ENCODE data around the gene NMU. TPM values are rescaled to one million over a fixed set of nuclear protein-coding genes. Genes with fewer than 3 reads are reported as not detected.
A peak's percentile ranks its signal among the peaks of the same experiment; 100 is the strongest.

NMU gene
- polyA plus RNA-seq, 1 of the 3 experiments (the other 2 are of a cell fraction) = 0.66 TPM

DNA sequence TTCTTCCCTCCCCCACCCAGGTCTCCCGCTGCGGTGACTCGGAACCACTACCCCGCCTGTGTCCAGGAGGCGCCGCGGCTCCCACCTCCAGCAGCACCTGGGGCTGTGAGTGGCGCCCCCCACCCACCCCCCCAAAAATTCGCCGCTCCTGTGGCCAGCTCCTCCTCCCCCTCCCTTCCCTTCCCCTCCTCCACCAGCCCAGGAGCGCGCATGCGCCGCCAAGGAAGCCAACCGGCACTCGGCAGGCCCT, 89.7 kb downstream of the NMU start:
- POLR2A ChIA-PET = interaction anchor here (0.8 to 2.2 kb wide), 4 partner anchors 21 to 307 kb away, joined by 3 to 7 read pairs (median 4); partner anchors contain the start of gene EXOC1

DNA sequence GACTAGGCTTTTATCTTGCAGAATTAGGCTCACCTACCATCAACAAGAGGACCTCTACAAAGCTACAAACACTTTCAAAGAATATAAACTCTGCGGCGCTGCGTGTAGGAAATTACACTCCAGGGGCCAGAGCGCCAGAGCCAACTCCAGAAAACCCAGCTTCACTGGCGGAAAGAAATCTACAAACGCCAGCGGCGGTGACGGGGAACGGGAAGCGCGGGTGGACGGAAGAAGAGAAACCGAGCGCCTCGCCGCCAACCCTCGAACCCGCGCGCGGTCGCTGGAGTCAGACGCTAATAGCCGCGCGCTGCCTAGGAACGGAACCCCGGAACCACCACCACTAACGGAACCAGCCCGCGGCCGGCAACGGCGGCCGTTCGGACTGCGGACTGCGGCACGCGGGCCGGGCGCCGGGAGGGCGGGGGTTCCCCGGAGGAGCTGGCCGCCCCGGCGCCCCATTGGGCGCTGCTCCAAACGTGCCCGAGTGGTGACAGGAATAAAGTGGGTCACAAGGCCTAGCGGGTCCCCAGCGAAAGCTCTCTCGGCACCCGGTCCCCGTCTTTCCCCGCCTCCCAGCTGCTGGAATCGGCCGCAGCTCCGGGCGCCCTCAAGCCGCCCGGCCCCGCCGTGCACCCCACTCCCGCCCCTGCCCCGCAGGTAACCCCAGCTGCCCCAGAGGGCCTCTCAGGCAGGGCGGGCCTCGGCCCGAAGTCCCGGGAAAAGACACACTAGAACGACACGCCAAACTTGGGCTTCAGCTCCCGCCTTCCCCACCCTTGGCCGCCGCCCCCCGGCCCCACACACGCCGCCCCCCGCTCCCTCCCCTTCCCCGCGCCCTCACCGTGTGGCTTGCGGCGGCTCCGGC, 90.2 kb downstream of the NMU start:
- CTCF ChIA-PET = interaction anchor here (0.6 to 1.7 kb wide), 8 partner anchors 9 to 575 kb away, joined by 3 to 5 read pairs (median 4); partner anchors contain the start of gene SRD5A3
- Histone ChIP-seq H3K9me2 (no peaks in the 10 kb centered on the region), H3K27me3 (ENCODE audit: insufficient read depth) (no peaks in the 10 kb centered on the region), H3K9me3 (no peaks in the 10 kb centered on the region), H3K79me2 (ENCODE audit: insufficient read depth) (peaks cover 43% of the 10 kb centered on the region), H4K20me1 (ENCODE audit: insufficient read depth) (peaks cover 4% of the 10 kb centered on the region; the same call in 1 of the 2 replicates), H3K4me1 (ENCODE audit: control insufficient read depth in 1 of 2, insufficient read depth in 2 of 2, low read depth in 1 of 2, low read length in 1 of 2) (peaks cover 10% of the 10 kb centered on the region in 2 experiments), H3K9ac (peak overlapping the region; percentile 89), H3K27ac (ENCODE audit: low read depth in 2 of 2, low read length in 1 of 2) (peak overlapping the region; percentile 93 to 98), H3K36me3 (replicated peaks in 1 of 2; ENCODE audit: control insufficient read depth in 1 of 2, insufficient read depth in 2 of 2, low read length in 1 of 2) (no peaks in the 10 kb centered on the region), H3F3A (replicated peaks; ENCODE audit: insufficient read depth) (peaks cover 49% of the 10 kb centered on the region), H2AFZ (ENCODE audit: low read depth) (peak overlapping the region; percentile 70), H3K4me3 (ENCODE audit: low read depth in 2 of 2, low read length in 1 of 2) (peak overlapping the region; percentile 67 to 81), H3K4me2 (peak overlapping the region; percentile 79)
- POLR2A ChIA-PET = interaction anchor here (0.8 to 2.2 kb wide), 6 partner anchors 21 to 308 kb away, joined by 3 to 7 read pairs (median 4); partner anchors contain the start of genes EXOC1 and TMEM165
- peak; percentile 85 for DNase-seq
- WGBS (ENCODE audit: low lambda C conversion rate) = 0% methylated on average over 7 of the region's 87 CpGs
- TF ChIP-seq, protein P1, sequence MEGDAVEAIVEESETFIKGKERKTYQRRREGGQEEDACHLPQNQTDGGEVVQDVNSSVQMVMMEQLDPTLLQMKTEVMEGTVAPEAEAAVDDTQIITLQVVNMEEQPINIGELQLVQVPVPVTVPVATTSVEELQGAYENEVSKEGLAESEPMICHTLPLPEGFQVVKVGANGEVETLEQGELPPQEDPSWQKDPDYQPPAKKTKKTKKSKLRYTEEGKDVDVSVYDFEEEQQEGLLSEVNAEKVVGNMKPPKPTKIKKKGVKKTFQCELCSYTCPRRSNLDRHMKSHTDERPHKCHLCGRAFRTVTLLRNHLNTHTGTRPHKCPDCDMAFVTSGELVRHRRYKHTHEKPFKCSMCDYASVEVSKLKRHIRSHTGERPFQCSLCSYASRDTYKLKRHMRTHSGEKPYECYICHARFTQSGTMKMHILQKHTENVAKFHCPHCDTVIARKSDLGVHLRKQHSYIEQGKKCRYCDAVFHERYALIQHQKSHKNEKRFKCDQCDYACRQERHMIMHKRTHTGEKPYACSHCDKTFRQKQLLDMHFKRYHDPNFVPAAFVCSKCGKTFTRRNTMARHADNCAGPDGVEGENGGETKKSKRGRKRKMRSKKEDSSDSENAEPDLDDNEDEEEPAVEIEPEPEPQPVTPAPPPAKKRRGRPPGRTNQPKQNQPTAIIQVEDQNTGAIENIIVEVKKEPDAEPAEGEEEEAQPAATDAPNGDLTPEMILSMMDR (IDR thresholded peaks at IDR 0.05) = no peak
- TF ChIP-seq MXI1 (IDR thresholded peaks at IDR 0.05; ENCODE audit: low read depth, low read length) (peak; percentile 78; the same call in 1 of the 2 replicates), MEF2A (IDR thresholded peaks at IDR 0.05; ENCODE audit: borderline replicate concordance, low read depth) (0 out of 2 replicates have a peak, but pooled peaks have one; percentile 7), GABPA (IDR thresholded peaks at IDR 0.05; ENCODE audit: low read depth) (peak; percentile 60), ELF1 (IDR thresholded peaks at IDR 0.05) (0 out of 2 replicates have a peak, but pooled peaks have one; percentile 34), NFIC (IDR thresholded peaks at IDR 0.05; ENCODE audit: borderline replicate concordance) (no peak; the same call in 1 of the 2 replicates), RAD21 (IDR thresholded peaks at IDR 0.05; ENCODE audit: low read length) (no peak), SIN3A (IDR thresholded peaks at IDR 0.05; ENCODE audit: borderline replicate concordance, low read depth, low read length) (peak; percentile 26; the same call in 1 of the 2 replicates), EP300 (IDR thresholded peaks at IDR 0.05; ENCODE audit: borderline replicate concordance in 1 of 2, low read depth in 1 of 2, low read length in 1 of 2) (0 out of 4 replicates have a peak, but pooled peaks of 1 of the 2 experiments have one; percentile 18)
- TF ChIP-seq, protein P2, sequence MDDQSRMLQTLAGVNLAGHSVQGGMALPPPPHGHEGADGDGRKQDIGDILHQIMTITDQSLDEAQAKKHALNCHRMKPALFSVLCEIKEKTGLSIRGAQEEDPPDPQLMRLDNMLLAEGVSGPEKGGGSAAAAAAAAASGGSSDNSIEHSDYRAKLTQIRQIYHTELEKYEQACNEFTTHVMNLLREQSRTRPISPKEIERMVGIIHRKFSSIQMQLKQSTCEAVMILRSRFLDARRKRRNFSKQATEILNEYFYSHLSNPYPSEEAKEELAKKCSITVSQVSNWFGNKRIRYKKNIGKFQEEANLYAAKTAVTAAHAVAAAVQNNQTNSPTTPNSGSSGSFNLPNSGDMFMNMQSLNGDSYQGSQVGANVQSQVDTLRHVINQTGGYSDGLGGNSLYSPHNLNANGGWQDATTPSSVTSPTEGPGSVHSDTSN (IDR thresholded peaks at IDR 0.05) = no peak
- TF ChIP-seq, protein P3, sequence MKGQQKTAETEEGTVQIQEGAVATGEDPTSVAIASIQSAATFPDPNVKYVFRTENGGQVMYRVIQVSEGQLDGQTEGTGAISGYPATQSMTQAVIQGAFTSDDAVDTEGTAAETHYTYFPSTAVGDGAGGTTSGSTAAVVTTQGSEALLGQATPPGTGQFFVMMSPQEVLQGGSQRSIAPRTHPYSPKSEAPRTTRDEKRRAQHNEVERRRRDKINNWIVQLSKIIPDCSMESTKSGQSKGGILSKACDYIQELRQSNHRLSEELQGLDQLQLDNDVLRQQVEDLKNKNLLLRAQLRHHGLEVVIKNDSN (IDR thresholded peaks at IDR 0.05; ENCODE audit: borderline replicate concordance, low read depth) = 0 out of 2 replicates have a peak, but pooled peaks have one; percentile 17

More for the DNA sequence above, 89.7 kb downstream of the NMU start:
- CTCF ChIA-PET = interaction anchor here (1.0 to 1.7 kb wide), 4 partner anchors 69 to 575 kb away, joined by 3 to 5 read pairs (median 4); partner anchors contain the start of gene SRD5A3
- H3F3A ChIP-seq (replicated peaks; ENCODE audit: insufficient read depth) = peaks cover 49% of the 10 kb centered on the region
- peaks cover 10% of the 10 kb centered on the region in 2 experiments for H3K4me1 ChIP-seq (ENCODE audit: control insufficient read depth in 1 of 2, insufficient read depth in 2 of 2, low read depth in 1 of 2, low read length in 1 of 2)
- peaks cover 38% of the 10 kb centered on the region for H3K79me2 ChIP-seq (ENCODE audit: insufficient read depth)
- H3K27ac ChIP-seq (ENCODE audit: low read depth in 2 of 2, low read length in 1 of 2) = peak overlapping the region; percentile 93 to 98
- no peaks in the 10 kb centered on the region for H3K36me3 ChIP-seq (replicated peaks in 1 of 2; ENCODE audit: control insufficient read depth in 1 of 2, insufficient read depth in 2 of 2, low read length in 1 of 2)
- peak overlapping the region; percentile 89 for H3K9ac ChIP-seq
- no peaks in the 10 kb centered on the region for H3K9me2 ChIP-seq
- 2% methylated on average over 9 of the region's 16 CpGs for WGBS (ENCODE audit: low lambda C conversion rate)
- H3K4me2 ChIP-seq = peak overlapping the region; percentile 87; the same call in 1 of the 2 replicates
- peak; percentile 91 for DNase-seq
- H4K20me1 ChIP-seq (ENCODE audit: insufficient read depth) = peaks cover 4% of the 10 kb centered on the region; the same call in 1 of the 2 replicates
- TF ChIP-seq POLR2AphosphoS5 (IDR thresholded peaks at IDR 0.05; ENCODE audit: low read depth, low read length) (no peak), CHD2 (IDR thresholded peaks at IDR 0.05; ENCODE audit: low read length, partially characterized antibody) (peak; percentile 79), MEF2A (IDR thresholded peaks at IDR 0.05; ENCODE audit: borderline replicate concordance, low read depth) (no peak), TCF12 (IDR thresholded peaks at IDR 0.05) (peak; percentile 9; the same call in 1 of the 2 replicates), TAF1 (IDR thresholded peaks at IDR 0.05; ENCODE audit: borderline replicate concordance, low read depth, low read length) (no peak), FOXM1 (IDR thresholded peaks at IDR 0.05; ENCODE audit: low read depth) (no peak), SIN3A (IDR thresholded peaks at IDR 0.05; ENCODE audit: borderline replicate concordance, low read depth, low read length) (no peak), EP300 (IDR thresholded peaks at IDR 0.05; ENCODE audit: borderline replicate concordance in 1 of 2, low read depth in 1 of 2, low read length in 1 of 2) (no peak), RFX5 (IDR thresholded peaks at IDR 0.05; ENCODE audit: low read length) (no peak)
- TF ChIP-seq, protein P4, sequence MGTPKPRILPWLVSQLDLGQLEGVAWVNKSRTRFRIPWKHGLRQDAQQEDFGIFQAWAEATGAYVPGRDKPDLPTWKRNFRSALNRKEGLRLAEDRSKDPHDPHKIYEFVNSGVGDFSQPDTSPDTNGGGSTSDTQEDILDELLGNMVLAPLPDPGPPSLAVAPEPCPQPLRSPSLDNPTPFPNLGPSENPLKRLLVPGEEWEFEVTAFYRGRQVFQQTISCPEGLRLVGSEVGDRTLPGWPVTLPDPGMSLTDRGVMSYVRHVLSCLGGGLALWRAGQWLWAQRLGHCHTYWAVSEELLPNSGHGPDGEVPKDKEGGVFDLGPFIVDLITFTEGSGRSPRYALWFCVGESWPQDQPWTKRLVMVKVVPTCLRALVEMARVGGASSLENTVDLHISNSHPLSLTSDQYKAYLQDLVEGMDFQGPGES (IDR thresholded peaks at IDR 0.05; ENCODE audit: low read depth, low read length) = no peak
- no peaks in the 10 kb centered on the region for H3K9me3 ChIP-seq
- no peak overlapping the region for H2AFZ ChIP-seq (ENCODE audit: low read depth)
- no peaks in the 10 kb centered on the region for H3K27me3 ChIP-seq (ENCODE audit: insufficient read depth)
- H3K4me3 ChIP-seq (ENCODE audit: low read depth in 2 of 2, low read length in 1 of 2) = peak overlapping the region; percentile 78 to 81
